ENCODE measurements around the gene UMAD1. TPM values are rescaled to one million over a fixed set of nuclear protein-coding genes. Genes with fewer than 3 reads are reported as not detected.

UMAD1 gene
- total and polyA plus RNA-seq, 10 donors: 7.6 to 21.2 (median 14.2) TPM

DNA sequence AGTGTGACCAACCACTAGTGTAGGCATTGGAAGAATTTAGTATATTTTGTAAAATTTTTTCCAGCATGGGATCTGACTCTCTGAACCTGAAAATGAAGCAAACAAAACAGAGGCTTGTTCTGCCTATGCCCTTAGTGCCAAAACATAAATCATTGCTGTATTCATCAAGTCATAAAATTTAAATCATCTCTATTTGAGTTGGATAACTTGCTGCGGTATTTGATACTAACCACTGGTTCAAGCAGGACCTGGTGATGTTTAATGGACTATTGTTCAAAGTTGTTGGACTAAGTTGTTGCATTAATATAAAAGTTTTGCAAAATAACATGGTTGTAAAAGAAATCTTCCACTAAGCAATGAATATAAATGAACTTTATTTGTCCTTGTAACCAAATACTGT is 97.6 kb downstream of the UMAD1 start:
- peaks cover 0 to 19% (median 0%) of the 10 kb centered on the region in 6 donors for H3K4me1 ChIP-seq
- WGBS, 5 donors: 97 to 100% (median 99%) methylated on average over 1 of the region's 1 CpG
- H3K9me3 ChIP-seq: no peaks in the 10 kb centered on the region
- no peaks in the 10 kb centered on the region for H3K36me3 ChIP-seq
- H3K27ac ChIP-seq: no peak overlapping the region
- TF ChIP-seq CTCF (IDR thresholded peaks at IDR 0.05 in 8 of 11, conservative IDR thresholded peaks at IDR 0.05 in 3 of 11) (no peak), POLR2AphosphoS5 (IDR thresholded peaks at IDR 0.05) (no peak), POLR2A (IDR thresholded peaks at IDR 0.05) (no peak)
- no peak for DNase-seq
- intact Hi-C loops (cut with DNase I; ENCODE audit: low total_unique reads): no loop called here
- H3K4me3 ChIP-seq: no peak overlapping the region
- H3K27me3 ChIP-seq (replicated peaks in 1 of 7): no peaks in the 10 kb centered on the region

- no peaks in the 10 kb centered on the region for H3K27me3 ChIP-seq (replicated peaks in 1 of 7)
- intact Hi-C loops (cut with DNase I; ENCODE audit: low total_unique reads): no loop called here
- no peaks in the 10 kb centered on the region for H3K36me3 ChIP-seq
- peaks cover 0 to 19% (median 0%) of the 10 kb centered on the region in 6 donors for H3K4me1 ChIP-seq
- no peak for DNase-seq
- WGBS, 5 donors: 90 to 95% (median 93%) methylated on average over 3 of the region's 3 CpGs
- no peaks in the 10 kb centered on the region for H3K9me3 ChIP-seq
- no peak for TF ChIP-seq POLR2A (IDR thresholded peaks at IDR 0.05)
- no peak for TF ChIP-seq CTCF (IDR thresholded peaks at IDR 0.05 in 8 of 11, conservative IDR thresholded peaks at IDR 0.05 in 3 of 11)
- TF ChIP-seq POLR2AphosphoS5 (IDR thresholded peaks at IDR 0.05): no peak
- H3K4me3 ChIP-seq: no peak overlapping the region
- no peak overlapping the region for H3K27ac ChIP-seq
These were observed 98.1 kb downstream of the UMAD1 start for GRCh38 chr7:7738622-7739021.

- Histone ChIP-seq H3K4me1 (peaks cover 0 to 19% (median 0%) of the 10 kb centered on the region in 6 donors), H3K9me3 (no peaks in the 10 kb centered on the region), H3K27ac (no peak overlapping the region), H3K27me3 (replicated peaks in 1 of 7) (no peaks in the 10 kb centered on the region), H3K36me3 (no peaks in the 10 kb centered on the region), H3K4me3 (no peak overlapping the region)
- 62 to 85% (median 73%) methylated on average over 4 of the region's 4 CpGs for WGBS, 5 donors
- DNase-seq: no peak
- TF ChIP-seq CTCF (IDR thresholded peaks at IDR 0.05 in 8 of 11, conservative IDR thresholded peaks at IDR 0.05 in 3 of 11): no peak
- intact Hi-C loops (cut with DNase I; ENCODE audit: low total_unique reads): no loop called here
These were observed 98.9 kb downstream of the UMAD1 start for GRCh38 chr7:7739204-7740036.

DNA sequence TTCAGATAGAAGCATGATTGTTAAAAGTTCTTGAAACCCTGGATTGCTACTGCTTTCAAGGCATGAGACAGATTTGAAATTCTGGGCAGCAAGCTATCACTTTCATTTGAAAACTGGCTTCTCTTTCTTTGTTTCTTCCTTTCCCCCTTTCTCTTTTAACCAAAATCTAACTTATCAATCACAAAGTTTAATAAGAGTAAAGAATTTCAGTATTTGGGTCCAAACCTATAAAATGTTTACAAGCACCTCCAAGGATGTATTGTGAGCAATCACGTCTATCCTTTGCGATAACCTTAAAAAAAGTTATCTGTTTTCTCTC is 99.4 kb downstream of the UMAD1 start:
- no peak for DNase-seq
- no peaks in the 10 kb centered on the region for H3K36me3 ChIP-seq
- intact Hi-C loops (cut with DNase I; ENCODE audit: low total_unique reads): no loop called here
- no peak overlapping the region for H3K27ac ChIP-seq
- no peak for TF ChIP-seq POLR2A (IDR thresholded peaks at IDR 0.05)
- TF ChIP-seq CTCF (IDR thresholded peaks at IDR 0.05 in 8 of 11, conservative IDR thresholded peaks at IDR 0.05 in 3 of 11): no peak
- no peak for TF ChIP-seq POLR2AphosphoS5 (IDR thresholded peaks at IDR 0.05)
- 92 to 98% (median 96%) methylated on average over 2 of the region's 2 CpGs for WGBS, 5 donors
- H3K4me3 ChIP-seq: no peak overlapping the region
- H3K27me3 ChIP-seq (replicated peaks in 1 of 7): no peaks in the 10 kb centered on the region
- no peaks in the 10 kb centered on the region for H3K9me3 ChIP-seq
- peaks cover 0 to 19% (median 0%) of the 10 kb centered on the region in 6 donors for H3K4me1 ChIP-seq
